Sigmoid colon (tissue), 7 donors: Measurements from ENCODE around the gene NCAPH2. TPM values are rescaled to one million over a fixed set of nuclear protein-coding genes. Genes with fewer than 3 reads are reported as not detected.

Source experiments
- DNase-seq: peaks from one replicate; pipeline ENCODE4 v3.0.0-alpha.2; 2019
- H3K27ac ChIP-seq, 4 donors: fragments of 200-600 bp; sonication (generic); one replicate each; pipeline ENCODE4 v1.5.1; 2016 to 2019; ENCODE audit warnings: mild to moderate bottlenecking in 1 of 4
- H3K27me3 ChIP-seq, 3 donors: fragments of 200-600 bp; sonication (generic); one replicate each; pipeline ENCODE4 v1.5.1; 2019; ENCODE audit warnings: mild to moderate bottlenecking in 1 of 3
- H3K36me3 ChIP-seq, 4 donors: fragments of 200-600 bp; sonication (generic); one replicate each; pipeline ENCODE4 v1.5.1; 2016 to 2019
- H3K4me1 ChIP-seq, 4 donors: fragments of 200-600 bp; sonication (generic); one replicate each; pipeline ENCODE4 v1.5.1; 2017 to 2019
- H3K4me3 ChIP-seq, 4 donors: fragments of 200-600 bp; sonication (generic); one replicate each; pipeline ENCODE4 v1.5.1; 2017 to 2019; ENCODE audit warnings: mild to moderate bottlenecking in 2 of 4, moderate library complexity in 1 of 4
- H3K9me3 ChIP-seq, 4 donors: fragments of 200-600 bp in 3 of 4; sonication (generic) in 3 of 4; one replicate each; pipeline versions ENCODE4 v1.5.1 to v1.6.1; 2013 to 2019
- CTCF ChIP-seq, 4 experiments: fragments of 450-650 bp in 3 of 4; fragments of 200-600 bp in 1 of 4; IDR thresholded peaks; one replicate each; pipeline ENCODE4 v1.5.1; 2016 to 2019; ENCODE audit warnings: antibody characterized with exemption in 4 of 4, mild to moderate bottlenecking in 3 of 4, moderate library complexity in 2 of 4
- EP300 ChIP-seq, 4 donors: sonication (generic); formaldehyde crosslinking; IDR thresholded peaks; one replicate each; pipeline ENCODE4 v1.6.1; 2017; ENCODE audit warnings: antibody characterized with exemption in 4 of 4
- POLR2A ChIP-seq, 2 donors: fragments of 450-650 bp; IDR thresholded peaks; one replicate each; pipeline ENCODE4 v1.6.1; 2016; ENCODE audit warnings: antibody characterized with exemption in 2 of 2, mild to moderate bottlenecking in 2 of 2, moderate library complexity in 2 of 2
- POLR2AphosphoS5 ChIP-seq, 4 donors: sonication (generic); formaldehyde crosslinking; IDR thresholded peaks; one replicate each; pipeline ENCODE4 v1.6.1; 2017; ENCODE audit warnings: antibody characterized with exemption in 4 of 4
- WGBS, 2 donors: extraction: QIAGEN DNeasy Blood & Tissue Kit; methylation state at CpG; one replicate each; pipeline ENCODE4 v1.1.7; 2013; 5-methylcytosine and 5-hydroxymethylcytosine counted together
- intact Hi-C: fragments of 100-400 bp; cut with DNase I; formaldehyde crosslinking; loops from one replicate; pipeline ENCODE4 v1.15.1; 2023
- polyA plus RNA-seq, 3 donors: library from polyadenylated mRNA; stranded (reverse); fragments of 200-250 nt; gene quantifications; one replicate each; pipeline ENCODE4 v1.2.3, GENCODE V29; 2013
- total RNA-seq, 4 donors: library from RNA; depleted of rRNA; stranded (reverse); fragments of >200 nt; gene quantifications; one replicate each; pipeline ENCODE4 v1.1.0, GENCODE V29; 2016
- donor health status: healthy with polysubstance abuse.
- donor health status: Bipolar disorder and iron deficiency.
- donor health status: healthy.

Gene NCAPH2
- total and polyA plus RNA-seq, 7 donors: 20.3 to 54.0 (median 34.8) TPM

DNA sequence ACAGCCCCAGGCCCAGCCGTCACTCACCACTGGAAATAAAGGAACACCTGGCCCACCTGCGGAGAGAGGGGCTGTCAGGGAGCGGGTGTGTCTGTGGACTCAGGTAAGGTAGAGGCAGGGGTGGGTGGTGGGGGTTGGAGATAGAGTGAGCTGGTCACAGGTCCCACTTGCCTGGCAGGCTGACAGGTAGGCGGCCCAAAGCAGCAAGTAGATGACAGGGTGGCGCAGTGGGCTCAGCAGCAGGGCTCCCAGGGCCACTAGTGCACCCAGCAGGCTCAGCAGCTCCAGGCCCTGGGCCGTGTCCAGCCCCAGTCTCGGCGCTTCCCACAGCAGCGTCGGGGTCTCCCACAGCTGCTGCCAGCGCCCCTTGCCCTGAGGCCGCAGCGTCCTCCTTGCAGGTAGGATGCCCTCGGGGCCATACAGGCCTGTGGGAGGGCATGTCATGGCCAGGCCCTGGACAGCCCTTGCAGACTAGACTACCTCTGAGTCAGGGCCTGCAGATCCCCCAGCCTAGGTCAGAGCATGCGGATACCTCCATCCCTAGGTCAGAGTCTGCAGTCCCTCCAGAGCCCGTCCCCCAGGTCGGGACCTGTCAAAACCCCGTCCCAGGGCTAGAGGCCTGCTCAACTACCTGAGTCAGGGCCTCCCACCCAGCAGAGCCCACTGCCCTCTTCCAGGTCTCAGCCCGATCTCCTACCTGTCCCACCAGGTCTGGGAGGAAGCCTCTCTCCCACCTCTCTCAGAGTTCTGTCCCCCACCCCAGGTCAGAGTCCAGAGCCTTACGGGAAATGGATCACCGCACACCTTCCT, 1.2 kb upstream of the NCAPH2 start:
- DNase-seq: peak; percentile 82
- H3K27me3 ChIP-seq: no peaks in the 10 kb centered on the region
- peak overlapping the region; percentile 88 to 94 (median 90) for H3K27ac ChIP-seq
- H3K36me3 ChIP-seq: peaks cover 20 to 36% (median 29%) of the 10 kb centered on the region in 4 donors
- H3K4me1 ChIP-seq: peaks cover 0 to 39% (median 24%) of the 10 kb centered on the region in 4 donors
- TF ChIP-seq POLR2A (IDR thresholded peaks at IDR 0.05) (no peak), POLR2AphosphoS5 (IDR thresholded peaks at IDR 0.05) (no peak), CTCF (IDR thresholded peaks at IDR 0.05) (no peak), EP300 (IDR thresholded peaks at IDR 0.05) (no peak)
- intact Hi-C loops: loop anchor here (2.0 to 5.0 kb wide), 3 partner anchors 32 to 265 kb away; partner anchors contain the start of gene SBF1
- 33 to 42% methylated on average over 21 of the region's 21 CpGs for WGBS, 2 donors
- H3K4me3 ChIP-seq: peak overlapping the region; percentile 67 to 97 (median 96)
- no peaks in the 10 kb centered on the region for H3K9me3 ChIP-seq

GRCh38 chr22:50507421-50507990, 518 bp upstream of the NCAPH2 start, which contains the start of gene LMF2:
Gene LMF2, minus strand, starts transcription at chr22:50507702. Its CDS starts 27 bp downstream, at chr22:50507675.
- intact Hi-C loops: loop anchor here (2.0 to 5.0 kb wide), 3 partner anchors 33 to 265 kb away; partner anchors contain the start of gene SBF1
- Histone ChIP-seq H3K4me3 (peak within 1 kb of the TSS; percentile 83 to 97 (median 96)), H3K27ac (peak within 1 kb of the TSS; percentile 91 to 98 (median 94)), H3K36me3 (peaks cover 20 to 34% (median 29%) of the 10 kb centered on the region in 4 donors), H3K9me3 (no peaks in the 10 kb centered on the region), H3K4me1 (peaks cover 0 to 39% (median 24%) of the 10 kb centered on the region in 4 donors), H3K27me3 (no peaks in the 10 kb centered on the region)
- TF ChIP-seq POLR2A (IDR thresholded peaks at IDR 0.05): peak; percentile 28 to 30
- no peak for TF ChIP-seq EP300 (IDR thresholded peaks at IDR 0.05)
- no peak for TF ChIP-seq CTCF (IDR thresholded peaks at IDR 0.05)
- peak; percentile 49 to 86 (median 74) for TF ChIP-seq POLR2AphosphoS5 (IDR thresholded peaks at IDR 0.05)
- peak; percentile 94 for DNase-seq
- 1% methylated on average over 60 to 62 of the region's 62 CpGs for WGBS, 2 donors

GRCh38 chr22:50508897-50509296, 873 bp downstream of the NCAPH2 start:
- no peak for DNase-seq
- Histone ChIP-seq H3K4me3 (peak overlapping the region in 3 of 4 donors; percentile 83 to 90 (median 88)), H3K9me3 (no peaks in the 10 kb centered on the region), H3K36me3 (peaks cover 13 to 22% (median 17%) of the 10 kb centered on the region in 4 donors), H3K27ac (peak overlapping the region; percentile 89 to 98 (median 94)), H3K4me1 (peaks cover 0 to 39% (median 24%) of the 10 kb centered on the region in 4 donors), H3K27me3 (no peaks in the 10 kb centered on the region)
- WGBS, 2 donors: 4 to 12% methylated on average over 3 of the region's 3 CpGs
- intact Hi-C loops: loop anchor here (2.0 to 5.0 kb wide), 4 partner anchors 16 to 267 kb away; partner anchors contain the start of genes SCO2 and SYCE3
- TF ChIP-seq CTCF (IDR thresholded peaks at IDR 0.05) (no peak), POLR2AphosphoS5 (IDR thresholded peaks at IDR 0.05) (no peak), POLR2A (IDR thresholded peaks at IDR 0.05) (no peak), EP300 (IDR thresholded peaks at IDR 0.05) (no peak)

GRCh38 chr22:50513175-50513574, 5.2 kb downstream of the NCAPH2 start:
- H3K27ac ChIP-seq: no peak overlapping the region
- DNase-seq: no peak
- H3K27me3 ChIP-seq: no peaks in the 10 kb centered on the region
- intact Hi-C loops: no loop called here
- no peak overlapping the region for H3K4me3 ChIP-seq
- WGBS, 2 donors: 96% methylated on average over 15 of the region's 15 CpGs
- no peaks in the 10 kb centered on the region for H3K9me3 ChIP-seq
- peaks cover 0 to 20% (median 11%) of the 10 kb centered on the region in 4 donors for H3K4me1 ChIP-seq
- peaks cover 8 to 20% (median 12%) of the 10 kb centered on the region in 4 donors for H3K36me3 ChIP-seq
- TF ChIP-seq POLR2AphosphoS5 (IDR thresholded peaks at IDR 0.05) (no peak), POLR2A (IDR thresholded peaks at IDR 0.05) (no peak), CTCF (IDR thresholded peaks at IDR 0.05) (no peak), EP300 (IDR thresholded peaks at IDR 0.05) (no peak)
